CD4-positive, alpha-beta T cell treated with Interleukin-12 subunit alpha and Interleukin-12 subunit beta, for 1 hour (primary cell): ENCODE measurements around the gene TSEN54.

ENCODE experiments used
- DNase-seq: peaks from one replicate; pipeline ENCODE4 v3.0.0-alpha.2; 2020

Gene TSEN54

DNA sequence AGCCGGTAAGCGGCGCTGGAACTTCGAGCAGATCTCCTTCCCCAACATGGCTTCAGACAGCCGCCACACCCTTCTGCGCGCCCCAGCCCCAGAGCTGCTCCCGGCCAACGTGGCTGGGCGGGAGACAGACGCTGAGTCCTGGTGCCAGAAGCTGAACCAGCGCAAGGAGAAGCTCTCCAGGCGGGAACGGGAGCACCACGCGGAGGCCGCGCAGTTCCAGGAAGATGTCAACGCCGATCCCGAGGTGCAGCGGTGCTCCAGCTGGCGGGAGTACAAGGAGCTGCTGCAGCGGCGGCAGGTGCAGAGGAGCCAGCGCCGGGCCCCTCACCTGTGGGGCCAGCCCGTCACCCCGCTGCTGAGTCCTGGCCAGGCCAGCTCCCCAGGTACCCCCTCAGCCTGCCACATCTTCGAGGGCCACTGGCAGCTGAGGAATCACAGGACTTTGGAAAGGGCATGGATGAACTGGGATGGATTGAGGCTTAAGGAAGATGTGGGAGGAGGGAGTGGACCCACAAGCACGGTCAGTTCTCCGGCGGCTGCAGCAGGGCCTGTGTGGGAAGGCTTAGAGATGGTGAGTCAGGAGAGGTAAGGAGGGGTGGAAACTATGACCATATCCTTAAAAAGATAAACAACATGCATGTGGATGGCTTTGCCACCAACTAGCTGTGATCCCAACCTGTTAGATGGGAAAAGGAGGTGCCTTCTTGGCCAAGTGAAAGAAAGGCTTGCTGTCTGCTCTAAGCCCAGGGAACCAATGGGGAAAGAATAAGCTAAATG is 5.8 kb downstream of the TSEN54 start:
- DNase-seq: no peak

- no peak for DNase-seq
Measured at GRCh38 chr17:75523647-75524046, 7.3 kb downstream of the TSEN54 start.

DNA sequence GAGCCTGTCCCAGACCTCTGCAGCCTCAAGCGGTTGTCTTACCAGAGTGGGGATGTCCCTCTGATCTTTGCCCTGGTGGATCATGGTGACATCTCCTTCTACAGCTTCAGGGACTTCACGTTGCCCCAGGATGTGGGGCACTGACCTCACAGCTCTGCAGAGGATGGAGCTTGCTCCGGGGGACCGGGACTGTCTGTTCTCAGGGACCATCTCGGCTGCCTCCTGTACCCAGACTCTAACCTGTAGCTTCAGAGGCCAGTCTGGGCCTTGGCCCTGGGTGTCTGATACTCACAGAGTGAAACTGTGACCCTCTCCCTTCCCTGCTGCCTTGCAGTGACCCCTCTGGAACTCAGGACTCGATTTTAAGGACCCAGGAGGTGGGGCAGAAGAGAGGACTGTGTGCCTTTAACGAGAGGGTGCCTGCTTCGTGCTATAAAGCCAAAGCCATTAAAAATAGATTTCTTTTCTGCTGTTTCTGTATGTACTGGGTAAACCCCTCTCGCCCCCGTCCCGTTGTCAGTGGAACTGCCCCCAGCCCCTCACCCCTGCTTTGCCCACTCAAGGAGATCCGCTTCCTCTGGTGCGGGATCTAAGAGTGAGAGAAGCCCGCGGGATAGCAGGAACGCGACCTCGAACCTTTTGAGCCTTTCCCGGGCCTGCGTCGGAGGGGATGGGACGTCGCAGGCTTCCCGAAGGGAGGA is 8.1 kb downstream of the TSEN54 start:
- DNase-seq: no peak

DNA sequence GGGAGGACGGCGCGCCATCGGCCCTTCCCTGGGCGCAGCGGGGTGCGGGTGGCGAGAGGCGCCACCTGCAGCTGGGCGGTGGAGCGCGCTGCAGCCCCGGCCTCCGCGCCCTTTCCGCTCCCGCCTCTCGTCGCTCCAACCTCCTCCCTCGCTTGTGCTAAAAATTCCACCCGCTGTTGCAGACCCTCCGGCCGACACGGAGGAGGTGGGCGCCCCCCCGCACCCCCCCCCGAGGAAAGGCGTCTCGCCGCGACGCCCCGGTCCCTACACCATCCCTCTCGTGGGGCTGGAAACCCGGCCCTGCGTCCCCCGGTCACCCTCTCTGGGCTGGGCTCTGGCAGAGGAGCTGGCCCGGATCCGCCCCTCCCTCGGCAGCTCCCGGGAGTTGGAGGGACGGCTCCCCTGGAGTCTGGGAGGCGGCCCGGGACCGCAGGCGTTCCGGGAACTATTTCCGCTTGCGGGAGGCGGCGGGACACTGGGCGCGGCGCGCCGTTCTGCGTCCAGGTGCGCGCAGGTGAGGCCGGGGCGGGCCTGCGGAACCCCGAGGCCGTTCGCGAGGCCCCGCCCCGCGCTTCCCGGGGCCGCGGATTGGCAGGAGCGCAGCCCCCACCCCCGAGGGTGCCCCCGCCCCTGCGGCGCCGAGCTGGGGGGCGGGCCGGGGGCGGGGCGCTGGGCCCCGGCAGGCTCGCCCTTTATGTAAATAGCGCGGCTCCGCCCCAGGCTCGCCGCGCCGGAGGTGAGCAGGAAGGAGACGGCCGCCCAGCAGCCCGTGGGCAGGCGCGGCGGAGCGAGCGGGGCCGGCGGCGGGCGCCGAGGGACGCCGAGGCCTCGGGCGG is 8.9 kb downstream of the TSEN54 start, which contains the start of gene LLGL2:
TSS of gene LLGL2 (plus strand) at position 728 of the 836 bp plus-strand sequence. CDS start 17,730 bp downstream, outside the sequence.
- peak; percentile 91 for DNase-seq

DNA sequence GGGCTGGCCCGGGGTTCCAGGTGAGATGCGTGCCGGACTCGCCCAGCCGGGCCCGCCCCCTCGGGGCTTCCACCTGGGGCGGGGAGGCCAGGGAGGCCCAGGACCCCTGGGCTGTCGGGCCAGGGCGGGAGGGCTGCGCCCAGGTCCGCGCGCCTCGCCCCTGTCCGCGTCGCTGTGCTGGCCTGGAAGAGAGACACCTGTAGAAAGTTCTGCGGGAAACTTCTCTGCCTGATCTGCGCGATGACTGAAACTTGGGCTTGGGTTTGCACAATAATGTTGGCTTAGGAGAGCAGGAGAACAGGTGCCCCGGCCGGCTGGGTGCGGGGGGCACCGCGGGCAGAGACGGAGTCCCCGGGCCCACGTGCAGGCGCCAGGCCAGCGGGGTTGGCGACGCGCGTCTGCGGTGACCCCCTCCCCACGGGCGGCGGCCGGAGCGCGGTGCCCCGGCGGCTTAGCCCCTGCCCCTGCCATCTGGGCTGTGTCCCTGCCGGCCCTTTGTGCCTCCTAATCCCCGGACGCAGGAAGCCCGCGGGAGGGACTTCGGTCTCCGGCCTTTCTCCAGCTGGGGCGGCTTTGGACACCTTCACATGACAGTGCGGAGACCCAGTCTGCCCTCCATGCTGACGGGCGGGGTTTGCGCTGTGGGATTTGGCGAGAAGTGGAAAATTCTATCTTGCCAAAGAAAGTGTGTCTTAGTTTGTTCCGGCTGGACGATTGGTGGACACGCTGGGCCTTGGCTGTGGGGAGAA is 9.7 kb downstream of the TSEN54 start:
- DNase-seq: no peak

- DNase-seq: no peak
Measured at GRCh38 chr17:75526555-75527270, 10.4 kb downstream of the TSEN54 start.

DNA sequence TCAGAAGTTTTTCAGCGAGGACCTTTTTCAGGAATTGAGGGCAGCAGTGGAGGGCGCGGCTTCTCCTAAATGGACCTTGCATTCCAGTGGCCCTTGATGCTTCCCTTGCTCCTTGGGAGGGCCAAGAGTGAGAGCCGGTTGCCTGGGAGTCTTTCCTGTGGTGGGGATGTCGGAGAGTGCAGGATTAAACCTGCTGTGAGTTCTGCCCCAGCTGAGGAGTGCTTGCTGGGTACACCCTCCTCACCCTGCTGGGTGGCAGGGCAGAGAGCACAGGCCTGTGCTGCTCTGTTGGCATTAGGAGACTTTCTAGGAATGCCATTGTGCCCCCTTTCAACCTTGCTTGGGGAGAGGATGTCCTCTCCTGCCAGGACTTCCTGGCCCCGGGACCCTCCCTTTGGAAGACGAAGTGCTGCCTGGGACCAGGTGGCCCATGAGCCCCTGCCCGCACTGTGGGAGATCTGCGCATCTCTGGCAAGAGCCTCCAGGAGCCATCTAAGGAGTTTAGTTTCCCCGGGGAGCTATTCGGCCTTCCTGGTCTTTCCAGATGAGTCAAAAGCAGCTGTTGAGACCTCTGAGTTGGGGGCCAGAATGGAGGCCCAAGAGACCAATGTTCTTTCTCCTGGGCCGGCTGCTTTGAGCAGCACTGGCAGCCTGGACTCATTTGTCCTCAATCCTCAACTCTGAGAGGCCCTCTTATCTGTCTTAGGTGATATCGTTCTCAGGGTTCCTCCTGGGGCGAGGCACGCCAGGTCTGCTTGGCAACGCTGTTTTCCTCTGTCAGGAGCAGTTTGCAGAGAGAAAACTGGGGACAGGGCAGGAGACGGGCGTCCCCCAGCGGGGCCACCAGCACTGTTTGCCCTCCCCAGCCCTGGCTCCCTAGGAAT is 14.8 kb downstream of the TSEN54 start:
- no peak for DNase-seq

- no peak for DNase-seq
Measured at GRCh38 chr17:75531721-75532072, 15.4 kb downstream of the TSEN54 start.

DNA sequence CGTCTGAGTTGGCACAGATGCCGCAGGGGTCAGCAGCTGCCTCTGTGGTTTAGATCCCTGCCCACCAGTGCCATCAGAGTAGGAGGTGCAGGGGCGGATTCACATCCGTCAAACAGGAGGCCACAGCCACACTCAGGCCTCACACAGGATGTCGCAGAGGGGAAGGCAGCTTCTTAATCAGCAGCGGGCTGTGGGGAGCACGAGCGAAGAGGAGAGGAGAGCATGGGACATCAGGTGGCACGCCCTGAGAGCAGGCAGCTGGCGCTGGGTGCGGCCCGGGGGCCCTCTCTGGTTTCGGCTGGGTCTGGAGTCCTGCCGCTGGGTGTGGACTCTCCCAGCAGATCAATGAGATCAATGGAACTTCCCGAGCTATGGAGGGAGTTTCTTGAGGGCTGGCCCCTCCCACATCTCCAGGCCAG is 18.8 kb downstream of the TSEN54 start:
- peak; percentile 68 for DNase-seq

- no peak for DNase-seq
Measured at GRCh38 chr17:75535871-75536270, 19.5 kb downstream of the TSEN54 start.

DNA sequence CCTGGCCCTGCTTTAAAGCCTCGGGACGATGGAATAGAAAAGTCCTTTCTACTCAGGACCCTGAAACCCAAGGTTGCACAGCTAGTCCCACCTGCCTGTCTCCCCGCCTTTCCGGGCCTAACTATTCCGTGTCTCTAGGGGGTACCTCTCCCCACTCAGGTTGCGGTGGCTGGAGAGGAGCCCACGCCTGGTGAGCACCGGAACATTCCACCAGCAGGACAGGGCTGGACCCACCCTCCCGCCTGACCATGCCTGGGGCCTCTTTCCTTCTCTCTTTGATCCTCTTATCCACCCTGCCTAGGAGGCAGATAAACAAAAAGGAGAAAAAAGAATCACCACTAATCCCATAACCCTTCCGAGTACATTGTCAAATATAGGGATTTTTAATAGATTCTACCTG is 20.0 kb downstream of the TSEN54 start:
- DNase-seq: no peak

GRCh38 chr17:75539967-75540729 is 23.8 kb downstream of the TSEN54 start:
- no peak for DNase-seq

DNA sequence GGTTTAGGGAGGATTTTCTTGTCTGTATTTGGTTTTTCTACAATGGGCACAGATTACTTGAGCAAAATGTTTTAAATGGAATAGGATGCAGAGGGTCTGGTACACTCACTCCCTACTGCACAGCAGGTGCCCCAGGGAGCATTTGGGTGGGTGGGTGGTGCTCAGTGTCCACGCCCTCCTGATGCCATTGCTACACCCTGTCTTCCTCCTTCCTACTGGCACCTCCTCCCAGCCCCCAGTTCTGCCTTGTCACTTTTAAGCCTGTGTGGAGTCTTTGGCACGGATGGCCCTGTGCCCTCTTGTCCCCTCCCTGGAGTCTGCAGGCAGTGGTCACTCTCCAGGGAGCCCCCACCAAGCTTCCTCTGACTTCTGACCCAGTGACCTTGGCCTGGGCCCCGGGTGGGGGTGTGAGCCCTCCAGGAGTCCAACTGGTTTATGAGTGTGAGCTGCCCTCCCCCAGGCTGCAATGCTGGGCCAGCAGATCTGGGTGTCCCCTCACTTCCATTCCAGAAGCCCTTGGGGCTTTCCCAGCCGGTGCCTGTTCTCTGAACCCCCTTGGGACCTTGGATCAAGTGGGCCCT is 24.7 kb downstream of the TSEN54 start:
- no peak for DNase-seq

DNA sequence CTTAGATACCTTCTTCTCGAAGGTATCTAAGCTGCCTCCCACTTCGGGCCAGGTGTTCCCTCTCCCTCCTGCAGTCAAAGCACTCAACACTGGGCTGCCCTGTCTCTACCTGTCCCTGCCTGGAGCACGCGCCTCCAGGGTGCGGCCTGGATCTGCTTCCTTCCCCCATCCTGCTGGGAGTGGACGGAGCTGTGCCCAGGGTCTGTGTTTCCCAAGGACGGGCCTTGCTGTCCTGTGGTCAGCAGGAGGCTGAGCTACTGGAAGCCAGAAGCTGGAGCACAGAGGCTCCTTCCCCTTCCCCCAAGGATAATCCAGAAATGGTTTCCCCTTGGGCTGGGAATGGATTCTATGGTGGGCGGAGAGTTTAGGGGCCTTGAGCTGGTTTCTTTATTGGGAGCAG is 25.9 kb downstream of the TSEN54 start:
- DNase-seq: no peak

GRCh38 chr17:75542728-75543336 is 26.5 kb downstream of the TSEN54 start:
- no peak for DNase-seq

DNA sequence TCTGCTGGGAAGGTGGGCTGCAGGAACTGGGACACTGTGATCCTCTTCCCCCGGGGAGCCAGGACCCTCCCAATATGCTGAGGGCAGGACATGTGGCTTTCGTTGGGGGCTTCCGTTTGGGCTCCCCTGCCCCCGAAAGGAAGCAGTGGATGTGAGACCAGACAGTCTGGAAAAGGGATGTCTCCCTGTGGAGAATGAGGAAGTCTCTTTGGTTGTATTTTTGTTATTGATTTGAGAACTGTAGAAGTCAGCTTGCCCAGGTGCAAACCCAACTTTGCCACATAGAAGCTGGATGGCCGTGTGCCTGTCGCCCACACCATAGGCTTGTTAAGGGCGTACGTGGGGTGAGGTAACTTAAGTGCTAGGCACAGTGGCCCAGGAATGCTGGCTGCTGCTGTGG is 27.9 kb downstream of the TSEN54 start:
- DNase-seq: no peak

DNA sequence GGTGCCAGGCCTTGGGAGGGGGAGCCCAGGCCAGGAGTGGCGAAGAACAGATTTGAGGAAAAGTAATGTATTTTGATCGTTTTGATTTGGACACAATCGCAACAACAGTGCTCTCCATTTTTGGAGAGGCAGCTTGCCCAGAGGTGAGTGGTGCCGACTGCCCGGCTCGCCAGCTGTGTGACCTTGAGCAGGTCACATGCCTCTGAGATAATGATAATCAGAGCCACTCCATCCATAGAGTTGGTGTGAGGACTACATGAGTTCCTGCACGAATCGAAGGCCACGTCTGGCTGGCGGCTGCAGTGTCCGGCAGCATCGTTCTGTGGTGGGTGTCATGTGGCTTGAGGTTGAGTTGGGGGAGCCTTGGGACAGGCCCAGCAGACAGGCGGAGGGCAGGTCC is 29.9 kb downstream of the TSEN54 start:
- no peak for DNase-seq

DNA sequence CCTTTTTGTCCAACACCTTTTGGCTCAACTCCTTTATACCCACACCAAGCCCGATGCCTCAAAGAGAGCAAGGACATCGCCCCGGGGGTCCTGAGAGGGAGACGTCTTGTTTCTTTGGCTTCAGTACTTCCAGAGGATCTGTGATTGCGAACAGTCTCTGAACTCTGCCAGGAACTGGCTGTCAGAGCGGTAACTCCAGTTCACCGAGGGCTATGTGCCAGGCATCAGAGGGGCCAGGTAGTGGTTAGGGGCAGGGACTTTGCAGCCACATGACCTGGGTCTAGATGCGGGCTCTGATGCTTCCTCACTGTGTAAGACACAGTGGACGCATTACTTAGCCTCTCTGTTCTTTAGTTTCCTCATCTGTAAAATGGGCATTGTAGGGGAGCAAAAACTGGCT is 30.8 kb downstream of the TSEN54 start:
- no peak for DNase-seq

- no peak for DNase-seq
Measured at GRCh38 chr17:75548813-75549212, 32.5 kb downstream of the TSEN54 start.
